ENCODE data around the gene SDK1. TPM values are rescaled to one million over a fixed set of nuclear protein-coding genes. Genes with fewer than 3 reads are reported as not detected.

Gene SDK1
- total RNA-seq, 4 donors from 2014 or later: 1.3 to 5.0 (median 2.0) TPM

DNA sequence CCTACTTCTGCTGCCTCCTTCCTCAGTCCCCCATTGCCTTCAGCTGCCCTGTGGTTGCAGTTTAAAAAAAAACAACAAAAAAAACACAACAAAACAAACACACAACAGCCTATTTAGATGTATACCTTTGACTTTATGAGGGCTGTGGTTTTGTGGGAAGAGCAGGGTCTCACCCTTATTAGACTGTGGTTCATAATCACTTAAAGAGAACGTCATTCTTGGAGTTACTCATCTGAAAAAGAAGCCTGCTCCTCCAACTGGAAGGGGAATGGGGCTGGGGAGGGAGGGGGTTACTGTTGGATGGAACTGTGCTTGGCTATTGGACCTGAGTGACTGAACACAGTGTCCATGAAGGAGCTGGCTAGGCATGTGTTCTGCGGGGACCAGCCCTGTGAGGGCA, 48.1 kb downstream of the SDK1 start:
- Histone ChIP-seq H3K27me3 (no peaks in the 10 kb centered on the region), H3K36me3 (no peaks in the 10 kb centered on the region), H3K9me3 (no peaks in the 10 kb centered on the region), H3K4me3 (replicated peaks in 1 of 3) (no peak overlapping the region), H3K4me1 (no peaks in the 10 kb centered on the region), H3K27ac (no peak overlapping the region)
- TF ChIP-seq POLR2A (IDR thresholded peaks at IDR 0.05): no peak
- TF ChIP-seq, protein P1, sequence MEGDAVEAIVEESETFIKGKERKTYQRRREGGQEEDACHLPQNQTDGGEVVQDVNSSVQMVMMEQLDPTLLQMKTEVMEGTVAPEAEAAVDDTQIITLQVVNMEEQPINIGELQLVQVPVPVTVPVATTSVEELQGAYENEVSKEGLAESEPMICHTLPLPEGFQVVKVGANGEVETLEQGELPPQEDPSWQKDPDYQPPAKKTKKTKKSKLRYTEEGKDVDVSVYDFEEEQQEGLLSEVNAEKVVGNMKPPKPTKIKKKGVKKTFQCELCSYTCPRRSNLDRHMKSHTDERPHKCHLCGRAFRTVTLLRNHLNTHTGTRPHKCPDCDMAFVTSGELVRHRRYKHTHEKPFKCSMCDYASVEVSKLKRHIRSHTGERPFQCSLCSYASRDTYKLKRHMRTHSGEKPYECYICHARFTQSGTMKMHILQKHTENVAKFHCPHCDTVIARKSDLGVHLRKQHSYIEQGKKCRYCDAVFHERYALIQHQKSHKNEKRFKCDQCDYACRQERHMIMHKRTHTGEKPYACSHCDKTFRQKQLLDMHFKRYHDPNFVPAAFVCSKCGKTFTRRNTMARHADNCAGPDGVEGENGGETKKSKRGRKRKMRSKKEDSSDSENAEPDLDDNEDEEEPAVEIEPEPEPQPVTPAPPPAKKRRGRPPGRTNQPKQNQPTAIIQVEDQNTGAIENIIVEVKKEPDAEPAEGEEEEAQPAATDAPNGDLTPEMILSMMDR (IDR thresholded peaks at IDR 0.05): no peak
- WGBS, 2 donors: 21 to 43% methylated on average over 1 to 2 of the region's 2 CpGs
- DNase-seq: no peak
- intact Hi-C loops (cut with DNase I): no loop called here

DNA sequence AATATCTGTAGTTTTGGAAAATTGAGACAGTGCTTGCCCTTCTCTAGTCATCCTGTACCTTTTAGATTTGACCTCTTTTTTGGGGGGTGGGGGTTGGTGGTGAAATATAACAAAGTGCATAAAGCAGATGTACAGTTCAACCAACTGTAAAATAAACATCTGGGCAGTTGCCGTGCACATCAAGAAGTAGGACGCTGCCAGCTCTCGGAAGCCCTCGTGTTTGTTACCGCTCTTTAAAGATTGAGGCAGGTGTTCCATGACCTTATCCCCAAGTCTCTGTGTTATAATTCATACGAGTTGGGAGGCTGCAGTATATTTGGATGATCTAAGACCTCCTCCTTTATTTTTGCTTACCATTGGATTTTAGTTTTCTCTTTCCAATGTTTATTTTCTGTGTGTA, 55.1 kb downstream of the SDK1 start:
- no peak overlapping the region for H3K27ac ChIP-seq
- intact Hi-C loops (cut with DNase I): no loop called here
- H3K27me3 ChIP-seq: no peaks in the 10 kb centered on the region
- H3K9me3 ChIP-seq: no peaks in the 10 kb centered on the region
- H3K4me3 ChIP-seq (replicated peaks in 1 of 3): no peak overlapping the region
- WGBS, 2 donors: 42 to 46% methylated on average over 6 of the region's 6 CpGs
- no peak for DNase-seq
- no peaks in the 10 kb centered on the region for H3K36me3 ChIP-seq
- TF ChIP-seq, protein P1 (IDR thresholded peaks at IDR 0.05): no peak
- no peaks in the 10 kb centered on the region for H3K4me1 ChIP-seq

DNA sequence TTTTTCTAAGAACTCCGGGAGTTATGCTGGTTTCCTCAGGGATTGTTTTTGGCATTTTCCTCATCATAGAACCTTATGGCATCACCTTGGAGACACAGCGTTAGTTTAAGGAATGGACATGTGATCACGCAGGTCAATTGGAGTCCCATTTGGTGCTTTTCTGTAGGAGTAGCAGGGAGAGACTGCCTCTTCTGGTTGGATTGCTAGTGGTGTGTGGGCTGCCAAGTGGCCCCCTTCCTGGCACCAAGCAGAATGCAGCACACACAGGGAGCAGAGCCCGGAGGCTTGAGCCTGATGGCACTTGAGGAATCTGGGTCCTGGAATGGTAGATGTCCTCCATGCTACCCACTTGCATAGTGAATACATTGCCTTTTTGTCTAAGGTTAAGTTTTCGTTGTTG, 57.9 kb downstream of the SDK1 start:
- Histone ChIP-seq H3K9me3 (no peaks in the 10 kb centered on the region), H3K4me1 (no peaks in the 10 kb centered on the region), H3K36me3 (no peaks in the 10 kb centered on the region), H3K27me3 (no peaks in the 10 kb centered on the region), H3K4me3 (replicated peaks in 1 of 3) (no peak overlapping the region), H3K27ac (no peak overlapping the region)
- TF ChIP-seq POLR2A (IDR thresholded peaks at IDR 0.05): no peak
- TF ChIP-seq, protein P1 (IDR thresholded peaks at IDR 0.05): no peak
- no peak for DNase-seq
- WGBS, 2 donors: 76 to 81% methylated on average over 5 of the region's 5 CpGs
- intact Hi-C loops (cut with DNase I): no loop called here

DNA sequence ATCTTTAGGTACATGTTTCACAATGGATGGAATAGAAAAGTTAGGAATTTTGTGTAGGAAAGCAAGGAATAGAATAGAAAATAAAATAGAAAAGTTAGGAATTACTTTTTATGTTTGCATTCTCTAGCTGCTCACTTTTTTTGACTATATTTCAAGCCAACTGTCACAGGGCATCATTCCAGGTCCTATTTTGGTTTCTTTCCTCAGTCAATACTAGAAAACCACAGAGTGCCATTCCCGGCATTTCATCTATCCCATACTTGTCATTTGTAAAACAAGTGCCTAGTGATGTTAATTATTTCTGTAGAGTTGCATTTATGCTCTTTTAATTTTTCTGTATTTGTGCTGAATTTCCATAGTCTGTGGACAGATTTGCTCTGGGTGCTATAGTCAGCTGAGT, 66.2 kb downstream of the SDK1 start:
- no peak for TF ChIP-seq POLR2A (IDR thresholded peaks at IDR 0.05)
- TF ChIP-seq, protein P1 (IDR thresholded peaks at IDR 0.05): no peak
- no peaks in the 10 kb centered on the region for H3K4me1 ChIP-seq
- intact Hi-C loops (cut with DNase I): no loop called here

DNA sequence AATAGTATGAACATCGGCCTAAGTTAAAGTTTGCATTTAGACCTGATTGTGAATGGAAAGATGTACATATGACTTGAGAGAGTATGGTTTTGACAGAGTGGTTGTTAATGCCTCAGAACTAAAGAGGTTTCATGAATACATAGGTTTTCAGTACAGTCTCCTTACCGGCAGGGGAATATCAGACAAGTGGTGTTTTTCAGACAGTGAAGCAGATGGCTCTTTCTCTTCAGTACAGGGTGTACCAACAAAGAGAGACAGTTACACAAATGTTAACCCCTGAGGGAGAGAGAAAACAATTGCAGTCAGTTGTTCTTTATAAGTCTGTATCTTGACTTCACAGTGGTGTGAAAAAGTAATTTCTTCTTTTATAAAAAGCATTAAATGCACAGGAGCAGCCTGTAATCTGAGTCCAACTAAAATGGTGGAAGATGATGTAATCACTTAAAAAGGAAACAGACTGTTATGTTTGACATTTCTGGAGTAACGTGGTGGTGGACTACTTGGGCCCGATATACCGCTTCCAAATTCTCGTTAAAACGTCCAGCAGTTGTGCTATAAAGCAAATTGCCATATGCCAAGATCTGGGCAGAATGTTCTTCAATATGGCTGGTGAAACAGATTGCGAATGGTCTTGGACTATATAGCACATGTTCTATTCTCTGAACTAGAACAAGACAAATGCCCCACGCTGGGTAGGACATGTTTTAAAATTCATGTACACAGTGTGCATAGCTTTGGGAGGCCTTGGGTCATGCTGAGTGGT, 69.2 kb downstream of the SDK1 start:
- Histone ChIP-seq H3K27me3 (no peaks in the 10 kb centered on the region), H3K4me1 (no peaks in the 10 kb centered on the region), H3K27ac (no peak overlapping the region), H3K9me3 (no peaks in the 10 kb centered on the region), H3K4me3 (replicated peaks in 1 of 3) (no peak overlapping the region), H3K36me3 (no peaks in the 10 kb centered on the region)
- WGBS, 2 donors: 78 to 89% methylated on average over 9 of the region's 9 CpGs
- no peak for DNase-seq
- no peak for TF ChIP-seq POLR2A (IDR thresholded peaks at IDR 0.05)
- TF ChIP-seq, protein P1 (IDR thresholded peaks at IDR 0.05): no peak
- intact Hi-C loops (cut with DNase I): no loop called here

More for the DNA sequence above, 66.2 kb downstream of the SDK1 start:
- H3K9me3 ChIP-seq: no peaks in the 10 kb centered on the region
- H3K4me3 ChIP-seq (replicated peaks in 1 of 3): no peak overlapping the region
- no peaks in the 10 kb centered on the region for H3K36me3 ChIP-seq
- 82 to 95% methylated on average over 1 of the region's 1 CpG for WGBS, 2 donors
- DNase-seq: no peak
- H3K27ac ChIP-seq: no peak overlapping the region
- no peaks in the 10 kb centered on the region for H3K27me3 ChIP-seq
